HepG2 (cell line): ENCODE data around the gene RTN4RL2. TPM values are rescaled to one million over a fixed set of nuclear protein-coding genes. Genes with fewer than 3 reads are reported as not detected.

Source experiments
- BCL6 ChIP-seq: IDR thresholded peaks from 2 replicates; pipeline ENCODE4 v1.6.1; 2016; ENCODE audit warnings: missing genetic modification reagents, missing compliant biosample characterization
- BRD4 ChIP-seq: sonication (generic); formaldehyde crosslinking; IDR thresholded peaks from 2 replicates; pipeline ENCODE4 v1.4.0; 2020; ENCODE audit warnings: missing genetic modification reagents
- HIVEP1 ChIP-seq: sonication (generic); formaldehyde crosslinking; IDR thresholded peaks from 2 replicates; pipeline ENCODE4 v1.4.0; 2020; ENCODE audit warnings: mild to moderate bottlenecking, missing genetic modification reagents
- NFKB2 ChIP-seq: sonication (generic); formaldehyde crosslinking; IDR thresholded peaks from 2 replicates; pipeline ENCODE4 v1.4.0; 2020; ENCODE audit warnings: missing genetic modification reagents, borderline replicate concordance
- POLR2G ChIP-seq: fragments of 200-400 bp; formaldehyde crosslinking; IDR thresholded peaks from 2 replicates; pipeline ENCODE4 v1.6.1; 2018; ENCODE audit warnings: mild to moderate bottlenecking, low read depth, low read length, moderate library complexity
- RBAK ChIP-seq: sonication (generic); formaldehyde crosslinking; IDR thresholded peaks from 2 replicates; pipeline ENCODE4 v1.5.1; 2020; ENCODE audit warnings: mild to moderate bottlenecking, missing genetic modification reagents
- SAP130 ChIP-seq: IDR thresholded peaks from 2 replicates; pipeline ENCODE4 v1.6.1; 2016; ENCODE audit warnings: low read depth
- SOX5 ChIP-seq: IDR thresholded peaks from 2 replicates; pipeline ENCODE4 v1.6.1; 2016; ENCODE audit warnings: borderline replicate concordance
- TGIF2 ChIP-seq: IDR thresholded peaks from 2 replicates; pipeline ENCODE4 v1.6.1; 2016; ENCODE audit warnings: control low read depth, missing compliant biosample characterization
- ZMAT3 ChIP-seq: sonication (generic); formaldehyde crosslinking; conservative IDR thresholded peaks from 2 replicates; pipeline ENCODE4 v1.7.0; 2021; ENCODE audit warnings: missing genetic modification reagents
- ZNF337 ChIP-seq: sonication (generic); formaldehyde crosslinking; IDR thresholded peaks from 2 replicates; pipeline ENCODE4 v1.5.1; 2020; ENCODE audit warnings: missing genetic modification reagents, low read depth, mild to moderate bottlenecking, borderline replicate concordance
- polyA plus RNA-seq, 8 experiments: library from polyadenylated mRNA; depleted of rRNA in 3 of 8; stranded (reverse) in 7 of 8; unstranded in 1 of 8; fragments of >200 nt; fragmentation: Illumina TruSeq in 4 of 8; extraction: Trizol in 4 of 8; gene quantifications; 2 replicates each; pipeline versions ENCODE4 v1.2.1 to v1.2.3, GENCODE V29; 2011 to 2016; ENCODE audit warnings: low read depth in 4 of 8, missing spikeins in 1 of 8, mixed read lengths in 1 of 8; ENCODE audit not compliant: insufficient read depth in 1 of 8
- total RNA-seq, 5 experiments: library from RNA; depleted of rRNA; stranded (reverse); fragments of >200 nt; fragmentation: Illumina TruSeq; extraction: Trizol; gene quantifications; 2 replicates each; pipeline ENCODE4 v1.2.3, GENCODE V29; 2016; ENCODE audit warnings: low read depth in 1 of 5
- TF ChIP-seq, protein P1 (sequence below): sonication (generic); formaldehyde crosslinking; IDR thresholded peaks from 2 replicates; pipeline ENCODE4 v1.4.0; 2020; ENCODE audit warnings: mild to moderate bottlenecking, missing genetic modification reagents, borderline replicate concordance
- TF ChIP-seq, protein P2 (sequence below): sonication (generic); formaldehyde crosslinking; IDR thresholded peaks from 2 replicates; pipeline ENCODE4 v1.5.0; 2020; ENCODE audit warnings: mild to moderate bottlenecking, missing genetic modification reagents, borderline replicate concordance
- TF ChIP-seq, protein P3 (sequence below): IDR thresholded peaks from 2 replicates; pipeline ENCODE4 v1.6.1; 2016
- TF ChIP-seq, protein P4 (sequence below): sonication (generic); formaldehyde crosslinking; conservative IDR thresholded peaks from 2 replicates; pipeline ENCODE4 v1.5.0; 2020; ENCODE audit warnings: missing genetic modification reagents
- TF ChIP-seq, protein P5 (sequence below): sonication (generic); formaldehyde crosslinking; IDR thresholded peaks from 2 replicates; pipeline ENCODE4 v1.4.0; 2020; ENCODE audit warnings: missing genetic modification reagents
- TF ChIP-seq, protein P6 (sequence below): sonication (generic); IDR thresholded peaks from 2 replicates; pipeline ENCODE4 v1.6.1; 2016; ENCODE audit warnings: low read depth, borderline replicate concordance

RTN4RL2 gene
- total and polyA plus RNA-seq, 2 of the 13 experiments (the other 11 are each of a cell fraction or from before 2014, with no cell fraction given): 1.3 to 4.3 TPM

DNA sequence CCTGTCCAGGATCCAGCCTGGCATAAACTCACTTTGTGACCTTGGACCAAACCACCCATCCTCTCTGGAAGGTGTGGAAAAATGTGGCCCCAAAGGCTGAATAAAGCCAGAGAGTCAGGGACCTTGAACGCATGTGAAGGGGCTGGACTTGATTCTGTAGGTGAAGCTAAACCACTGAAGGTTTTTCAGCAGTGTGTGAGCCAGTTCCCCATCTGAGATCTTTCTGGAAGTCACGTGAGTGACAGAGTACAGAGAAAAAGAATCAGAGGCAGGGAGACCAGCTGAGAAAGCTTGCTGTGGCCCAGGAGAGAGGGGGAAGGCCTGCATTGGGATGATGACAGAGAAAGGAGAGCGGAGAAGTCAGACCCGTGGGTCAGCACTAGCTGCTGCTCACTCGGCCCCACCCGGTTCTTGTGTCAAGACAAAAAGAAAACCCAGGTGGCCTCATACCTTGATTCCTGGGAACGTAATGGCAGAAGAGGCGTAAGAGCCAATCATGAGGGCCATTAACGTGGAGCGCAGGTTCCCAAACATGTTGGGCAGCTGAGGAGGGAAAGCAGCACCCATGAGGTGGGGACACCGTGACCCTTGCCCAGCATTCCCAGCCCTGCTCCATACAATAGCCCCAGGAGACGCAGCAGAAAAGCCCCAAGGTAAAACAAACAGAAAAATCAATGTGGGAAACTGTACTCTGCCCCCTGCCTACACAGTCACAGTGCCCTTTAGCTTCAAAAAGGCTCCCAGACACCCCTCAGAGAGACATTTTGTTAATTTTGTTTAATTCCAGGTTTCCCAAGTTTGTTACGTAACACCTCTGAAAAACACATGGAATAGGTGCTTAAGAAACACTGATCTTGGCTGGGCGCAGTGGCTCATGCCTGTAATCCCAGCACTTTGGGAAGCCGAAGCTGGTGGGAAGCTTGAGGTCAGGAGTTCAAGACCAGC is 37.2 kb downstream of the RTN4RL2 start (continued):
- TF ChIP-seq, protein P1, sequence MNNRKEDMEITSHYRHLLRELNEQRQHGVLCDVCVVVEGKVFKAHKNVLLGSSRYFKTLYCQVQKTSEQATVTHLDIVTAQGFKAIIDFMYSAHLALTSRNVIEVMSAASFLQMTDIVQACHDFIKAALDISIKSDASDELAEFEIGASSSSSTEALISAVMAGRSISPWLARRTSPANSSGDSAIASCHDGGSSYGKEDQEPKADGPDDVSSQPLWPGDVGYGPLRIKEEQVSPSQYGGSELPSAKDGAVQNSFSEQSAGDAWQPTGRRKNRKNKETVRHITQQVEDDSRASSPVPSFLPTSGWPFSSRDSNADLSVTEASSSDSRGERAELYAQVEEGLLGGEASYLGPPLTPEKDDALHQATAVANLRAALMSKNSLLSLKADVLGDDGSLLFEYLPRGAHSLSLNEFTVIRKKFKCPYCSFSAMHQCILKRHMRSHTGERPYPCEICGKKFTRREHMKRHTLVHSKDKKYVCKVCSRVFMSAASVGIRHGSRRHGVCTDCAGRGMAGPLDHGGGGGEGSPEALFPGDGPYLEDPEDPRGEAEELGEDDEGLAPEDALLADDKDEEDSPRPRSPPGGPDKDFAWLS (CRISPR knock-in tag): no peak; the same call in 1 of the 2 replicates
- TF ChIP-seq TGIF2 (peak; percentile 44; the same call in 1 of the 2 replicates), RBAK (no peak), SOX5 (CRISPR knock-in tag) (peak; percentile 78; the same call in 1 of the 2 replicates), ZNF337 (CRISPR knock-in tag) (no peak), BCL6 (peak; percentile 74), BRD4 (CRISPR knock-in tag) (no peak), HIVEP1 (peak; percentile 45), POLR2G (0 out of 2 replicates have a peak, but pooled peaks have one; percentile 11), ZMAT3 (CRISPR knock-in tag) (no peak), SAP130 (CRISPR knock-in tag) (peak; percentile 56; the same call in 1 of the 2 replicates), NFKB2 (peak; percentile 65; the same call in 1 of the 2 replicates)
- TF ChIP-seq, protein P2, sequence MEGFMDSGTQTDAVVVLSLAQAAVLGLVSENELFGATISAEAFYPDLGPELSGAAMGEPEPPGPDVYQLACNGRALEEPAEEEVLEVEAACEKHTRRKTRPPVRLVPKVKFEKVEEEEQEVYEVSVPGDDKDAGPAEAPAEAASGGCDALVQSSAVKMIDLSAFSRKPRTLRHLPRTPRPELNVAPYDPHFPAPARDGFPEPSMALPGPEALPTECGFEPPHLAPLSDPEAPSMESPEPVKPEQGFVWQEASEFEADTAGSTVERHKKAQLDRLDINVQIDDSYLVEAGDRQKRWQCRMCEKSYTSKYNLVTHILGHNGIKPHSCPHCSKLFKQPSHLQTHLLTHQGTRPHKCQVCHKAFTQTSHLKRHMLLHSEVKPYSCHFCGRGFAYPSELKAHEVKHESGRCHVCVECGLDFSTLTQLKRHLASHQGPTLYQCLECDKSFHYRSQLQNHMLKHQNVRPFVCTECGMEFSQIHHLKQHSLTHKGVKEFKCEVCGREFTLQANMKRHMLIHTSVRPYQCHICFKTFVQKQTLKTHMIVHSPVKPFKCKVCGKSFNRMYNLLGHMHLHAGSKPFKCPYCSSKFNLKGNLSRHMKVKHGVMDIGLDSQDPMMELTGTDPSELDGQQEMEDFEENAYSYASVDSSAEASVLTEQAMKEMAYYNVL (CRISPR knock-in tag): 0 out of 2 replicates have a peak, but pooled peaks have one; percentile 56
- TF ChIP-seq, protein P3, sequence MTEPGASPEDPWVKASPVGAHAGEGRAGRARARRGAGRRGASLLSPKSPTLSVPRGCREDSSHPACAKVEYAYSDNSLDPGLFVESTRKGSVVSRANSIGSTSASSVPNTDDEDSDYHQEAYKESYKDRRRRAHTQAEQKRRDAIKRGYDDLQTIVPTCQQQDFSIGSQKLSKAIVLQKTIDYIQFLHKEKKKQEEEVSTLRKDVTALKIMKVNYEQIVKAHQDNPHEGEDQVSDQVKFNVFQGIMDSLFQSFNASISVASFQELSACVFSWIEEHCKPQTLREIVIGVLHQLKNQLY (CRISPR knock-in tag): peak; percentile 9; the same call in 1 of the 2 replicates
- TF ChIP-seq, protein P4, sequence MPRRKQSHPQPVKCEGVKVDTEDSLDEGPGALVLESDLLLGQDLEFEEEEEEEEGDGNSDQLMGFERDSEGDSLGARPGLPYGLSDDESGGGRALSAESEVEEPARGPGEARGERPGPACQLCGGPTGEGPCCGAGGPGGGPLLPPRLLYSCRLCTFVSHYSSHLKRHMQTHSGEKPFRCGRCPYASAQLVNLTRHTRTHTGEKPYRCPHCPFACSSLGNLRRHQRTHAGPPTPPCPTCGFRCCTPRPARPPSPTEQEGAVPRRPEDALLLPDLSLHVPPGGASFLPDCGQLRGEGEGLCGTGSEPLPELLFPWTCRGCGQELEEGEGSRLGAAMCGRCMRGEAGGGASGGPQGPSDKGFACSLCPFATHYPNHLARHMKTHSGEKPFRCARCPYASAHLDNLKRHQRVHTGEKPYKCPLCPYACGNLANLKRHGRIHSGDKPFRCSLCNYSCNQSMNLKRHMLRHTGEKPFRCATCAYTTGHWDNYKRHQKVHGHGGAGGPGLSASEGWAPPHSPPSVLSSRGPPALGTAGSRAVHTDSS (CRISPR knock-in tag): no peak
- TF ChIP-seq, protein P5, sequence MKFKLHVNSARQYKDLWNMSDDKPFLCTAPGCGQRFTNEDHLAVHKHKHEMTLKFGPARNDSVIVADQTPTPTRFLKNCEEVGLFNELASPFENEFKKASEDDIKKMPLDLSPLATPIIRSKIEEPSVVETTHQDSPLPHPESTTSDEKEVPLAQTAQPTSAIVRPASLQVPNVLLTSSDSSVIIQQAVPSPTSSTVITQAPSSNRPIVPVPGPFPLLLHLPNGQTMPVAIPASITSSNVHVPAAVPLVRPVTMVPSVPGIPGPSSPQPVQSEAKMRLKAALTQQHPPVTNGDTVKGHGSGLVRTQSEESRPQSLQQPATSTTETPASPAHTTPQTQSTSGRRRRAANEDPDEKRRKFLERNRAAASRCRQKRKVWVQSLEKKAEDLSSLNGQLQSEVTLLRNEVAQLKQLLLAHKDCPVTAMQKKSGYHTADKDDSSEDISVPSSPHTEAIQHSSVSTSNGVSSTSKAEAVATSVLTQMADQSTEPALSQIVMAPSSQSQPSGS: 0 out of 2 replicates have a peak, but pooled peaks have one; percentile 3
- TF ChIP-seq, protein P6, sequence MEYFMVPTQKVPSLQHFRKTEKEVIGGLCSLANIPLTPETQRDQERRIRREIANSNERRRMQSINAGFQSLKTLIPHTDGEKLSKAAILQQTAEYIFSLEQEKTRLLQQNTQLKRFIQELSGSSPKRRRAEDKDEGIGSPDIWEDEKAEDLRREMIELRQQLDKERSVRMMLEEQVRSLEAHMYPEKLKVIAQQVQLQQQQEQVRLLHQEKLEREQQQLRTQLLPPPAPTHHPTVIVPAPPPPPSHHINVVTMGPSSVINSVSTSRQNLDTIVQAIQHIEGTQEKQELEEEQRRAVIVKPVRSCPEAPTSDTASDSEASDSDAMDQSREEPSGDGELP: peak; percentile 37; the same call in 1 of the 2 replicates
